Measurements from ENCODE around the gene ITPKB. TPM values are rescaled to one million over a fixed set of nuclear protein-coding genes. Genes with fewer than 3 reads are reported as not detected.
A peak's percentile ranks its signal among the peaks of the same experiment; 100 is the strongest.

Gene ITPKB
- total and polyA plus RNA-seq, 3 experiments from 2014 or later, result 37.7 to 50.1 (median 39.6) TPM

DNA sequence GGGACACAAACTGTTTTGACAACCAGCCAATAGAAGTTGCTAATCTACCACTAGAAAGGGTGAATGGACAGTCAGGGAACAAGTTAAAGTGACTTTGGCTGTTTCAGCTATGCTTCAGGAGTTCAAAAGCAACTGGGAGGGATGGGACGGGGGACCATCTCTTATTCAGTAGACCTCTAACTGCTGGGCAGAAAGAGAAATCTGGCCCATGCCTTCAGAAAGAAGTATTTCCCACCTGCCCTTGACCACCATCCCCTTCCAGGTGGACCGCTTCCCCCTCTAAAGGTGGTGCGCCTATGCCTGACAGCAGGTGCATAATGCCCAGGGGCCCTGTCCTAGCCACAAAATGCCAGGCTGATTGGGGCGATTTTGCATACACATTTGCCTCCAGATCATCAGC, 5.2 kb downstream of the ITPKB start:
- H3K36me3 Mint-ChIP-seq, result peaks cover 15 to 90% (median 30%) of the 10 kb centered on the region in 3 donors
- H3K27me3 Mint-ChIP-seq, result no peaks in the 10 kb centered on the region
- peak overlapping the region; percentile 88 to 100 (median 96) for H3K4me3 Mint-ChIP-seq
- ChIA-PET CTCF (interaction anchor here (0.9 to 2.6 kb wide), 9 partner anchors 11 to 308 kb away, joined by 3 to 16 read pairs (median 3); no protein-coding TSS in a partner anchor), POLR2A (interaction anchor here (0.7 to 1.7 kb wide), 8 partner anchors 11 to 86 kb away, joined by 3 to 5 read pairs (median 4); no protein-coding TSS in a partner anchor)
- peaks cover 42% of the 10 kb centered on the region for H3K4me1 ChIP-seq (ENCODE audit: insufficient read depth, low read length)
- no peaks in the 10 kb centered on the region for H3K27me3 ChIP-seq (ENCODE audit: insufficient read depth, low read length, poor library complexity, severe bottlenecking)
- H3K27ac Mint-ChIP-seq, result peak overlapping the region; percentile 79 to 100 (median 95)
- H3K36me3 ChIP-seq (ENCODE audit: insufficient read depth, low read length), result peaks cover 30% of the 10 kb centered on the region
- peak overlapping the region; percentile 65 for H3K4me3 ChIP-seq (ENCODE audit: low read length)
- peaks cover 62 to 73% (median 71%) of the 10 kb centered on the region in 3 donors for H3K4me1 Mint-ChIP-seq
- DNase-seq, result no peak
- peak overlapping the region; percentile 35 for H3K27ac ChIP-seq (ENCODE audit: low read depth, low read length)
- H3K9me3 Mint-ChIP-seq, result no peaks in the 10 kb centered on the region
- no peaks in the 10 kb centered on the region for H3K9me3 ChIP-seq (ENCODE audit: low read length)

DNA sequence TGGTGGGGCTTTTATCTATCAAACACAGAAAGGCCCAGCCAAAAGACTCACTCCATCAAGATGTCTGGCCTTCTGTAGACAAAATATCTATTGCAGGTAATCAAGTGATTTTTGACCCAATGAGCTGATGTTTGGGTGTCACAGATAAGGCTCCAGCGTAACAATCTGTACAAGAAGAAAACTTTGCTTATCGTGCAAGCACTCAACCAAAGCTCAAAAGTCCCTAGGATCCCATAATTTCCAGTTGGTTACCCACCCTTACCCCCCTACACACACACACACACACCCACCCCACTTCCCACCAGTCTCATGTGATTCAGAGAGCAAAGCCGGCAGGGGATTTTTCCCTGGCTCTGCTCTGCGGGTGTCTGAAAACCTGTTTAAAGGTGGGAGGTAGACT, 5.8 kb downstream of the ITPKB start:
- peak overlapping the region; percentile 65 for H3K4me3 ChIP-seq (ENCODE audit: low read length)
- peak overlapping the region; percentile 88 to 100 (median 96) for H3K4me3 Mint-ChIP-seq
- no peaks in the 10 kb centered on the region for H3K9me3 ChIP-seq (ENCODE audit: low read length)
- DNase-seq, result peak in 3 of 5 donors; percentile 37 to 46 (median 42)
- ChIA-PET CTCF (interaction anchor here (0.9 to 2.6 kb wide), 9 partner anchors 10 to 308 kb away, joined by 3 to 16 read pairs (median 3); no protein-coding TSS in a partner anchor), POLR2A (interaction anchor here (0.7 to 1.7 kb wide), 8 partner anchors 11 to 98 kb away, joined by 3 to 5 read pairs (median 4); no protein-coding TSS in a partner anchor)
- no peaks in the 10 kb centered on the region for H3K9me3 Mint-ChIP-seq
- H3K27ac Mint-ChIP-seq, result peak overlapping the region; percentile 79 to 100 (median 95)
- peaks cover 67 to 78% (median 76%) of the 10 kb centered on the region in 3 donors for H3K4me1 Mint-ChIP-seq
- H3K36me3 Mint-ChIP-seq, result peaks cover 17 to 93% (median 35%) of the 10 kb centered on the region in 3 donors
- peaks cover 48% of the 10 kb centered on the region for H3K4me1 ChIP-seq (ENCODE audit: insufficient read depth, low read length)
- peak overlapping the region; percentile 35 for H3K27ac ChIP-seq (ENCODE audit: low read depth, low read length)
- peaks cover 30% of the 10 kb centered on the region for H3K36me3 ChIP-seq (ENCODE audit: insufficient read depth, low read length)
- no peaks in the 10 kb centered on the region for H3K27me3 Mint-ChIP-seq
- no peaks in the 10 kb centered on the region for H3K27me3 ChIP-seq (ENCODE audit: insufficient read depth, low read length, poor library complexity, severe bottlenecking)

DNA sequence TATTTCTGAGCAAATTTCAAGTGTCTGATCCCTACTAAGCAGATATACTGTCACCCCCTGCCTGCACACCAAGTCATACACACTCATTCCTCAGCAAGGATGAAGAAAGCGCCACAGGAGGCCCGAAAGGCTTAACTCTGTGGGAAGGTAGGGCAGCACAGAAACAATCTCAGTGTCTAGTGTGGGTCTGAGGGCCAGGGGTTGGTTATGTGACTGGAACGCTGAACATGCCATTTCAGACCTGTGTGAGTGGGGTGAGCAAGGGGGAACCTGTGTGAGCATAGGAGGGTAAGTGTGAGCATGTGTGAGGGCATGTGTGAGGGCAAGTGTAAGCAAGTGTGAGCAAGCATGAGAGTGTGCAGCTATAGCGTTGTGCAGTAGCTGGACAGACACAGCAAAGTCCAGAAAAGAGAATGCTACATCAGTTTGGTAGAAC, 6.2 kb downstream of the ITPKB start:
- Mint-ChIP-seq H3K4me1 (peaks cover 72 to 83% (median 81%) of the 10 kb centered on the region in 3 donors), H3K36me3 (peaks cover 17 to 93% (median 37%) of the 10 kb centered on the region in 3 donors), H3K4me3 (peak overlapping the region; percentile 88 to 100 (median 96)), H3K27ac (peak overlapping the region; percentile 79 to 100 (median 95)), H3K9me3 (no peaks in the 10 kb centered on the region), H3K27me3 (no peaks in the 10 kb centered on the region)
- H3K4me1 ChIP-seq (ENCODE audit: insufficient read depth, low read length), result peaks cover 52% of the 10 kb centered on the region
- POLR2A ChIA-PET, result interaction anchor here (0.7 to 1.7 kb wide), 7 partner anchors 10 to 97 kb away, joined by 3 to 5 read pairs (median 4); no protein-coding TSS in a partner anchor
- no peaks in the 10 kb centered on the region for H3K9me3 ChIP-seq (ENCODE audit: low read length)
- DNase-seq, result peak in 1 of 5 donors; percentile 31
- CTCF ChIA-PET, result interaction anchor here (0.9 to 2.6 kb wide), 7 partner anchors 10 to 100 kb away, joined by 3 to 16 read pairs (median 4); no protein-coding TSS in a partner anchor
- H3K27me3 ChIP-seq (ENCODE audit: insufficient read depth, low read length, poor library complexity, severe bottlenecking), result no peaks in the 10 kb centered on the region
- peaks cover 30% of the 10 kb centered on the region for H3K36me3 ChIP-seq (ENCODE audit: insufficient read depth, low read length)
- peak overlapping the region; percentile 65 for H3K4me3 ChIP-seq (ENCODE audit: low read length)
- H3K27ac ChIP-seq (ENCODE audit: low read depth, low read length), result peak overlapping the region; percentile 5

GRCh38 chr1:226731257-226731893, 7.7 kb downstream of the ITPKB start:
- Histone ChIP-seq H3K27ac (ENCODE audit: low read depth, low read length) (no peak overlapping the region), H3K4me3 (ENCODE audit: low read length) (peak overlapping the region; percentile 65), H3K9me3 (ENCODE audit: low read length) (no peaks in the 10 kb centered on the region), H3K4me1 (ENCODE audit: insufficient read depth, low read length) (peaks cover 65% of the 10 kb centered on the region), H3K36me3 (ENCODE audit: insufficient read depth, low read length) (peaks cover 26% of the 10 kb centered on the region), H3K27me3 (ENCODE audit: insufficient read depth, low read length, poor library complexity, severe bottlenecking) (no peaks in the 10 kb centered on the region)
- DNase-seq, result peak in 1 of 5 donors; percentile 34
- Mint-ChIP-seq H3K27me3 (no peaks in the 10 kb centered on the region), H3K27ac (peak overlapping the region; percentile 89 to 100 (median 95)), H3K9me3 (no peaks in the 10 kb centered on the region), H3K36me3 (peaks cover 22 to 95% (median 40%) of the 10 kb centered on the region in 3 donors), H3K4me1 (peaks cover 86 to 98% (median 96%) of the 10 kb centered on the region in 3 donors), H3K4me3 (peak overlapping the region; percentile 88 to 100 (median 96))
- ChIA-PET POLR2A (interaction anchor here (1.1 to 2.0 kb wide), 3 partner anchors 8 to 51 kb away, joined by 3 to 8 read pairs (median 4); partner anchors contain the start of gene ITPKB), CTCF (interaction anchor here (0.8 to 3.2 kb wide), 5 partner anchors 18 to 93 kb away, joined by 3 to 18 read pairs (median 3); no protein-coding TSS in a partner anchor)

DNA sequence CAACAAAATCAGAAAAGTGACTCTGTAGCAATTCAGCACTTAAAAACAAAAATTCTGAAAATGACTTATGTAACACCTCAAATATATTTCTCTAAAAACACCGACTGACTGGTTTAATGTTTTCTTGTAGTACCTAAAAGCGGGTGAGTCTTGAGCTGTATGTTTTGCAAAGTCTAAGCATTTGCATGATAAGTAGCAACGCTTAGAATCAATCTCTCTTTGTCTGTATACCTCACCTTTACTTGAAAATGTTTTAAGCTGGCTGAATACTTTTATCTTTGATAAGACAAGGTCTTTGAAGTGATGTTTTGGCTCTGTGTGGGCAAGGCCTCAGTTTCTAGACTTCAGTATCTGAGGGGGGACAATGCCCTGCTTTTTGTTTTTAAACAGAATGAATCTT, 8.2 kb downstream of the ITPKB start:
- H3K27ac ChIP-seq (ENCODE audit: low read depth, low read length), result no peak overlapping the region
- H3K4me3 ChIP-seq (ENCODE audit: low read length), result peak overlapping the region; percentile 65
- Mint-ChIP-seq H3K4me3 (peak overlapping the region; percentile 88 to 100 (median 96)), H3K27ac (peak overlapping the region; percentile 89 to 100 (median 95)), H3K4me1 (peaks cover 89 to 100% (median 99%) of the 10 kb centered on the region in 3 donors), H3K36me3 (peaks cover 22 to 94% (median 44%) of the 10 kb centered on the region in 3 donors), H3K27me3 (no peaks in the 10 kb centered on the region), H3K9me3 (no peaks in the 10 kb centered on the region)
- no peaks in the 10 kb centered on the region for H3K27me3 ChIP-seq (ENCODE audit: insufficient read depth, low read length, poor library complexity, severe bottlenecking)
- peaks cover 22% of the 10 kb centered on the region for H3K36me3 ChIP-seq (ENCODE audit: insufficient read depth, low read length)
- peak in 1 of 5 donors; percentile 55 for DNase-seq
- peaks cover 65% of the 10 kb centered on the region for H3K4me1 ChIP-seq (ENCODE audit: insufficient read depth, low read length)
- H3K9me3 ChIP-seq (ENCODE audit: low read length), result no peaks in the 10 kb centered on the region
- CTCF ChIA-PET, result interaction anchor here (0.7 to 3.2 kb wide), 5 partner anchors 8 to 93 kb away, joined by 3 to 18 read pairs (median 3); no protein-coding TSS in a partner anchor
- POLR2A ChIA-PET, result interaction anchor here (1.1 to 2.0 kb wide), 3 partner anchors 8 to 51 kb away, joined by 3 to 8 read pairs (median 4); partner anchors contain the start of gene ITPKB

DNA sequence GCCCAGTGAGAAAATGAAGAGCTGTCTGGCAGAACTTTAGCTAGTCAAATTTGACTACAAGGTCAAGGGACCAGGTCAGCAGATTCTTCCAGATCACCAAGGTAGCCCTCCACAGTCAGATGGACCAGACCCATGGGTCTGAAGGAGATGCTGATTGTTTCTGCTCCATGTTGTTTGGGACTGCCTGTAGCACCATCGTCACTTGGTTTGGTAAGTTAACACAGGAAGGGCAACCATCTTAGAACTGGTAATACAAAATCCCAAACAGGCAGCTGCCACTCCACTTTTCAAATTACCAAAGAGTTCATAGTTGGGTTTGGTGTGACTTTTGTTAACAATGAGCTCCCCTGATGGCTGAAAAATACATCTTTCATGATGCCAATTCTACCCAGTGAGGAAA, 9.0 kb downstream of the ITPKB start:
- Histone ChIP-seq H3K36me3 (ENCODE audit: insufficient read depth, low read length) (peaks cover 17% of the 10 kb centered on the region), H3K27ac (ENCODE audit: low read depth, low read length) (peak overlapping the region; percentile 35), H3K4me1 (ENCODE audit: insufficient read depth, low read length) (peaks cover 66% of the 10 kb centered on the region), H3K4me3 (ENCODE audit: low read length) (peak overlapping the region; percentile 65), H3K27me3 (ENCODE audit: insufficient read depth, low read length, poor library complexity, severe bottlenecking) (no peaks in the 10 kb centered on the region), H3K9me3 (ENCODE audit: low read length) (no peaks in the 10 kb centered on the region)
- CTCF ChIA-PET, result interaction anchor here (1.0 to 3.2 kb wide), 6 partner anchors 11 to 323 kb away, joined by 3 to 18 read pairs (median 4); no protein-coding TSS in a partner anchor
- peak overlapping the region; percentile 89 to 100 (median 95) for H3K27ac Mint-ChIP-seq
- peak in 2 of 5 donors; percentile 33 to 36 for DNase-seq
- peaks cover 89 to 100% (median 99%) of the 10 kb centered on the region in 3 donors for H3K4me1 Mint-ChIP-seq
- POLR2A ChIA-PET, result interaction anchor here (0.7 to 2.0 kb wide), 4 partner anchors 9 to 64 kb away, joined by 3 to 8 read pairs (median 4); partner anchors contain the start of gene ITPKB
- no peaks in the 10 kb centered on the region for H3K27me3 Mint-ChIP-seq
- H3K4me3 Mint-ChIP-seq, result peak overlapping the region; percentile 88 to 100 (median 96)
- H3K36me3 Mint-ChIP-seq, result peaks cover 22 to 94% (median 41%) of the 10 kb centered on the region in 3 donors
- no peaks in the 10 kb centered on the region for H3K9me3 Mint-ChIP-seq

- Mint-ChIP-seq H3K27ac (peak overlapping the region; percentile 91 to 100 (median 95)), H3K4me3 (peak overlapping the region; percentile 88 to 100 (median 94)), H3K27me3 (peaks cover 0 to 1% of the 10 kb centered on the region in 2 donors), H3K4me1 (peaks cover 89 to 100% (median 99%) of the 10 kb centered on the region in 3 donors), H3K9me3 (no peaks in the 10 kb centered on the region), H3K36me3 (peaks cover 16 to 89% (median 30%) of the 10 kb centered on the region in 3 donors)
- H3K27ac ChIP-seq (ENCODE audit: low read depth, low read length), result no peak overlapping the region
- H3K36me3 ChIP-seq (ENCODE audit: insufficient read depth, low read length), result peaks cover 17% of the 10 kb centered on the region
- ChIA-PET CTCF (interaction anchor here (3.2 kb wide), 1 partner anchor 15 kb away, joined by 18 read pairs; no protein-coding TSS in a partner anchor), POLR2A (interaction anchor here (0.6 to 0.9 kb wide), 2 partner anchors 8 to 27 kb away, joined by 3 to 5 read pairs; no protein-coding TSS in a partner anchor)
- no peaks in the 10 kb centered on the region for H3K27me3 ChIP-seq (ENCODE audit: insufficient read depth, low read length, poor library complexity, severe bottlenecking)
- no peaks in the 10 kb centered on the region for H3K9me3 ChIP-seq (ENCODE audit: low read length)
- DNase-seq, result peak in 1 of 5 donors; percentile 23
- peaks cover 77% of the 10 kb centered on the region for H3K4me1 ChIP-seq (ENCODE audit: insufficient read depth, low read length)
- H3K4me3 ChIP-seq (ENCODE audit: low read length), result peak overlapping the region; percentile 38
Measured at GRCh38 chr1:226728448-226728847, 10.6 kb downstream of the ITPKB start.
